ENCODE data around the gene AHCYL2.

DNA sequence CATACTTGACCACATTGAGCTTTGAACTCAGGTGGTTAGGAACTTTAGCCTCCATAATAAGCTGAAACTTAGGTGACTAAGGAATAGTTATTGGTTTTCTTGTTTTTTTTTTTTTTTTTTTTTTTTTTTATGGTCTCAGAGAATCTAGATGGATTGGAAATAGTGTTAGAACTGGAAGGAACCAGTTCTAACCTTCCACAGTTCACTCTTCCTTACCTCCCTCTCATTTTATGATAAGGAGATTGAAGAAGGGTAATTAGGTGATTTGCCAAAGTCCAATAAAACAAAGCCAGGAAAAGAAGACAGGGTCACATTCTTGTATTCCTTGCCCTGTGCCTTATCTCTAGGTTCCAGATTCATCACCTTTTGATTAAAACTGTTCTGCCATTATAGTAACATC is 137.7 kb downstream of the AHCYL2 start:
- TF ChIP-seq CTCF (conservative IDR thresholded peaks at IDR 0.05; ENCODE audit: low read length) (no peak), EZH2phosphoT487 (IDR thresholded peaks at IDR 0.05; ENCODE audit: borderline replicate concordance, low read depth, low read length) (no peak)

Data from OCI-LY7 (cell line).